GM19328 (cell line): Measurements from ENCODE around the gene ASMTL.
"Not testable (repeated sequence)": the region's sequence is repeated elsewhere in the genome, so short reads cannot be mapped to it uniquely, and the experiment has no call there.

ENCODE experiments used
- ATAC-seq: cut with Tn5 transposase; IDR thresholded peaks from one replicate; pipeline ENCODE4 v1.9.1; 2021; ENCODE audit warnings: mild to moderate bottlenecking, moderate library complexity; ENCODE audit not compliant: unreplicated experiment

Gene ASMTL

GRCh38 chrX:1462596-1463251 is 10.0 kb upstream of the ASMTL start:
- ATAC-seq = no peak

- no peak for ATAC-seq
These were observed 9.4 kb upstream of the ASMTL start for GRCh38 chrX:1462110-1462509.

GRCh38 chrX:1455948-1456280 is 3.2 kb upstream of the ASMTL start:
- no peak for ATAC-seq

- ATAC-seq = peak; percentile 25
These were observed 1.5 kb upstream of the ASMTL start for GRCh38 chrX:1453951-1454785.

- peak; percentile 5 for ATAC-seq
These were observed 680 bp upstream of the ASMTL start for GRCh38 chrX:1453395-1453783.

GRCh38 chrX:1451661-1452515 is 821 bp downstream of the ASMTL start:
- ATAC-seq = no peak

- no peak for ATAC-seq
These were observed 1.5 kb downstream of the ASMTL start for GRCh38 chrX:1451251-1451660.

GRCh38 chrX:1450361-1451161 is 2.1 kb downstream of the ASMTL start:
- ATAC-seq = no peak

- no peak for ATAC-seq
These were observed 2.9 kb downstream of the ASMTL start for GRCh38 chrX:1449823-1450149.

- no peak for ATAC-seq
These were observed 3.5 kb downstream of the ASMTL start for GRCh38 chrX:1449036-1449822.

GRCh38 chrX:1448573-1449001 is 4.1 kb downstream of the ASMTL start:
- ATAC-seq = not testable (repeated sequence)

- ATAC-seq = not testable (repeated sequence)
These were observed 4.6 kb downstream of the ASMTL start for GRCh38 chrX:1447969-1448572.

- ATAC-seq = not testable (repeated sequence)
These were observed 5.4 kb downstream of the ASMTL start for GRCh38 chrX:1446984-1447968.

GRCh38 chrX:1444561-1445500 is 7.9 kb downstream of the ASMTL start:
- no peak for ATAC-seq

- no peak for ATAC-seq
These were observed 9.1 kb downstream of the ASMTL start for GRCh38 chrX:1443496-1444075.

- ATAC-seq = no peak
These were observed 9.9 kb downstream of the ASMTL start for GRCh38 chrX:1442724-1443367.
